GM03348 (cell line): Measurements from ENCODE around the gene AVPI1.
A peak's percentile ranks its signal among the peaks of the same experiment; 100 is the strongest.

Experiments
- DNase-seq: peaks from one replicate; pipeline ENCODE4 v3.0.0; 2012; ENCODE audit warnings: low spot score

The AVPI1 gene

GRCh38 chr10:97686962-97687784 is at the start of gene AVPI1:
TSS of gene AVPI1 (minus strand) at chr10:97687241. CDS start at chr10:97679905, 7,336 bp downstream.
- peak; percentile 98 for DNase-seq

GRCh38 chr10:97736403-97736901 is 49.4 kb upstream of the AVPI1 start:
- no peak for DNase-seq

- no peak for DNase-seq
Observed at GRCh38 chr10:97734021-97734420, 47.0 kb upstream of the AVPI1 start.

GRCh38 chr10:97733256-97733655 is 46.2 kb upstream of the AVPI1 start:
- DNase-seq = no peak

- no peak for DNase-seq
Observed at GRCh38 chr10:97732052-97732359, 45.0 kb upstream of the AVPI1 start.

GRCh38 chr10:97731346-97732051 is 44.5 kb upstream of the AVPI1 start:
- peak; percentile 78 for DNase-seq

GRCh38 chr10:97729014-97729413 is 42.0 kb upstream of the AVPI1 start:
- DNase-seq = no peak

- DNase-seq = peak; percentile 72
Observed at GRCh38 chr10:97726636-97727178, 39.7 kb upstream of the AVPI1 start.

- DNase-seq = peak; percentile 40
Observed at GRCh38 chr10:97724341-97724941, 37.4 kb upstream of the AVPI1 start.

- no peak for DNase-seq
Observed at GRCh38 chr10:97723001-97723400, 36.0 kb upstream of the AVPI1 start.

- DNase-seq = no peak
Observed at GRCh38 chr10:97721871-97722780, 35.1 kb upstream of the AVPI1 start.

GRCh38 chr10:97719602-97720001 is 32.6 kb upstream of the AVPI1 start:
- no peak for DNase-seq

GRCh38 chr10:97718659-97719142 is 31.7 kb upstream of the AVPI1 start:
- DNase-seq = no peak

- no peak for DNase-seq
Observed at GRCh38 chr10:97718178-97718577, 31.1 kb upstream of the AVPI1 start.

- no peak for DNase-seq
Observed at GRCh38 chr10:97717627-97718026, 30.6 kb upstream of the AVPI1 start.

GRCh38 chr10:97715259-97715874 is 28.3 kb upstream of the AVPI1 start:
- no peak for DNase-seq

- peak; percentile 86 for DNase-seq
Observed at GRCh38 chr10:97714401-97715258, 27.6 kb upstream of the AVPI1 start.

- peak; percentile 71 for DNase-seq
Observed at GRCh38 chr10:97713826-97714400, 26.9 kb upstream of the AVPI1 start.

GRCh38 chr10:97713339-97713825 is 26.3 kb upstream of the AVPI1 start, which contains the start of gene MARVELD1:
TSS of gene MARVELD1 (plus strand) at chr10:97713730. CDS start at chr10:97713877, 147 bp downstream.
- peak; percentile 91 for DNase-seq
